D721Med (cell line): Measurements from ENCODE around the gene HOXB3.

ENCODE experiments used
- DNase-seq: peaks from one replicate; pipeline ENCODE4 v3.0.0; 2011; ENCODE audit warnings: low spot score; ENCODE audit not compliant: insufficient read length
- FAIRE-seq: peaks from 2 replicates; lab custom pipeline; 2011; peaks lifted over from hg19 to GRCh38; lab: Jason Lieb, UNC
- CTCF ChIP-seq: IDR thresholded peaks from 2 replicates; pipeline ENCODE4 v1.5.1; 2012; ENCODE audit warnings: mild to moderate bottlenecking, control low read depth; ENCODE audit not compliant: insufficient read depth; ENCODE audit errors: missing control alignments

The HOXB3 gene

GRCh38 chr17:48589060-48589830 lies 796 bp downstream of the HOXB3 start:
- DNase-seq (no peak), FAIRE-seq (no peak)
- no peak for TF ChIP-seq CTCF

GRCh38 chr17:48588528-48588927 lies 1.5 kb downstream of the HOXB3 start:
- no peak for TF ChIP-seq CTCF
- no peak for DNase-seq
- FAIRE-seq = no peak

- DNase-seq (no peak), FAIRE-seq (no peak)
- TF ChIP-seq CTCF = no peak
Observed at GRCh38 chr17:48588074-48588415, 2.0 kb downstream of the HOXB3 start.

GRCh38 chr17:48587276-48588073 lies 2.6 kb downstream of the HOXB3 start:
- no peak for FAIRE-seq
- no peak for DNase-seq
- no peak for TF ChIP-seq CTCF

- TF ChIP-seq CTCF = no peak
- DNase-seq (no peak), FAIRE-seq (no peak)
Observed at GRCh38 chr17:48586355-48587258, 3.4 kb downstream of the HOXB3 start.

- no peak for TF ChIP-seq CTCF
- FAIRE-seq (no peak), DNase-seq (no peak)
Observed at GRCh38 chr17:48584223-48584741, 5.8 kb downstream of the HOXB3 start.
